Activated CD8-positive, alpha-beta T cell treated with anti-CD3 and anti-CD28 coated beads for 36 hours (primary cell): ENCODE results near the gene UNC13A. TPM values are rescaled to one million over a fixed set of nuclear protein-coding genes. Genes with fewer than 3 reads are reported as not detected.
A peak's percentile ranks its signal among the peaks of the same experiment; 100 is the strongest.

Experiments used
- ATAC-seq: fragments of 200-7000 bp; cut with Tn5 transposase; one replicate; pipeline ENCODE4 v1.10.0; 2021; ENCODE audit warnings: mild to moderate bottlenecking, moderate library complexity
- CTCF ChIA-PET: fragments of 350-600 bp; sonication (Branson Sonifier 250); formaldehyde crosslinking; loops from one replicate; lab custom pipeline; 2021; ENCODE audit warnings: antibody characterized with exemption; lab: Charles Lee
- POLR2A ChIA-PET: fragments of 350-600 bp; sonication (Branson Sonifier 250); formaldehyde crosslinking; loops from one replicate; lab custom pipeline; 2021; ENCODE audit warnings: antibody characterized with exemption; lab: Charles Lee
- DNase-seq: peaks from one replicate; pipeline ENCODE4 v3.0.0-alpha.2; 2020
- H3K27ac Mint-ChIP-seq: one replicate; pipeline ENCODE4 v1.8.0; 2021; ENCODE audit warnings: mild to moderate bottlenecking, mixed read lengths
- H3K27me3 Mint-ChIP-seq: one replicate; pipeline ENCODE4 v1.8.0; 2021; ENCODE audit warnings: mixed read lengths
- H3K36me3 Mint-ChIP-seq: one replicate; pipeline ENCODE4 v1.8.0; 2021; ENCODE audit warnings: low read depth, mixed read lengths
- H3K4me1 Mint-ChIP-seq: one replicate; pipeline ENCODE4 v1.8.0; 2021; ENCODE audit warnings: low read depth, mixed read lengths
- H3K4me3 Mint-ChIP-seq: one replicate; pipeline ENCODE4 v1.8.0; 2021; ENCODE audit warnings: mild to moderate bottlenecking, moderate library complexity, mixed read lengths
- H3K9me3 Mint-ChIP-seq: one replicate; pipeline ENCODE4 v1.8.0; 2021; ENCODE audit warnings: mixed read lengths
- intact Hi-C: fragments of 100-400 bp; cut with micrococcal nuclease; formaldehyde crosslinking; loops from one replicate; pipeline ENCODE4 v1.10.0; 2022
- total RNA-seq, 2 experiments: library from RNA; stranded (reverse); gene quantifications; one replicate each; pipeline ENCODE4 v1.2.3, GENCODE V29; 2021
- TF ChIP-seq, protein P1 (sequence below): fragments of 200-600 bp; IDR thresholded peaks from one replicate; pipeline ENCODE4 v1.8.0; 2022; ENCODE audit warnings: antibody characterized with exemption, mild to moderate bottlenecking

UNC13A gene
- total RNA-seq, 2 experiments from 2014 or later, result not detected

DNA sequence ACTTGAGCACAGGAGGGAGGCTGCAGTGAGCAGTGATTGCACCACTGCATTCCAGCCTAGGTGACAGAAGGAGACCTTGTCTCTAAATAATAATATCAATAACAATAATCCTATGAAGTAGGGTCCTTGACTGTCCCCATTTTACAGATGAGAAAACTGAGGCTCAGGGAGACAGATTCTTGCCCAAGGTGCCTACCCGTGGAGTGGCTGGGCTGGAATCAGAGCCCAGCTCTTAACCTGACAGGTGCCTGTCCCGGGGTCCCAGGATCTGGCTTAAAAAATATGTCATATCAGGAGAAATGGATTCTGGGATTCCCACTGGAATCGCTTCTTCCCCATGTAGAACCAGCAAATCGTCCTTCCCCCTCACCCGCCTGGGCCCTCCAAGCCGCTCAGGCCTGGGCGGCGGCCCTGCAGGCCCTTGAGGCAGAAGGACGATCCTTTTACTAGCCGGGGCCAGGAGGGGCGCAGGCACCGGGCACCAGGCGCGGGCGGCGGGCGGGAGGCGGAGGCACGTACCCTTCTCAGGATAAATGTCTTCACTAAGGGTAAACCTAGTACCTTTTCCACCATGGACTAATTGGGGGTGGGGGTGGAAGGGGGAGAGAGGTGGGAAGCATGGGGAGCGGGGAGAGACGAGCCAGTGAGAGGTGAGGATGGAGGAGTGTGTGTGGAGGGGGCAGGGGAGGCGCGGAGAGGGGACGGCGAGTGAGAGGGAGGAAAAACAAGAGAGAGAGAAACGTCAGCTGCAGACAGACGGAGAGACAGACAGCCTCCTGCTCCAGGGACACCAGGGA, 72.1 kb downstream of the UNC13A start:
- intact Hi-C loops, result no loop called here
- TF ChIP-seq, protein P1, sequence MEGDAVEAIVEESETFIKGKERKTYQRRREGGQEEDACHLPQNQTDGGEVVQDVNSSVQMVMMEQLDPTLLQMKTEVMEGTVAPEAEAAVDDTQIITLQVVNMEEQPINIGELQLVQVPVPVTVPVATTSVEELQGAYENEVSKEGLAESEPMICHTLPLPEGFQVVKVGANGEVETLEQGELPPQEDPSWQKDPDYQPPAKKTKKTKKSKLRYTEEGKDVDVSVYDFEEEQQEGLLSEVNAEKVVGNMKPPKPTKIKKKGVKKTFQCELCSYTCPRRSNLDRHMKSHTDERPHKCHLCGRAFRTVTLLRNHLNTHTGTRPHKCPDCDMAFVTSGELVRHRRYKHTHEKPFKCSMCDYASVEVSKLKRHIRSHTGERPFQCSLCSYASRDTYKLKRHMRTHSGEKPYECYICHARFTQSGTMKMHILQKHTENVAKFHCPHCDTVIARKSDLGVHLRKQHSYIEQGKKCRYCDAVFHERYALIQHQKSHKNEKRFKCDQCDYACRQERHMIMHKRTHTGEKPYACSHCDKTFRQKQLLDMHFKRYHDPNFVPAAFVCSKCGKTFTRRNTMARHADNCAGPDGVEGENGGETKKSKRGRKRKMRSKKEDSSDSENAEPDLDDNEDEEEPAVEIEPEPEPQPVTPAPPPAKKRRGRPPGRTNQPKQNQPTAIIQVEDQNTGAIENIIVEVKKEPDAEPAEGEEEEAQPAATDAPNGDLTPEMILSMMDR, result no peak
- H3K27me3 Mint-ChIP-seq, result peaks cover 30% of the 10 kb centered on the region

DNA sequence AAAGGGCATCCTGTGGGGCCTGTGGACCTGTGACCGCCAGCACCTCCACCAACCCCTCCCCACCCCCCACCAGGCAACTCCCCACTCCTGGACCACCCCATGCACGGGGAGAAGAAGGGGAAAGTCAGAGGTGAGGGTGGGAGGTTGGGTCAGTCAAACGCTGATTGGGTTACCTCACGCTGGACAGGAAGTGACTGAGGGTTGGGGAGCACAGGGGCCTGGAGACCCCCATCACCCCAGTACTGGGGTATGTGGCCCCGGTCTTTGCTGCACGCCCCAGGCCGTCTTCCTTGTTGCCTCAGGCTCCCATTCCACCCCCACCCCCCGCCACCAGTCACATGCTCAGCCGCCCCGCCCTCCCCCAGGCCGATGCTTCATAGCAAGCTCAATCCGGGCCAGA, 73.7 kb downstream of the UNC13A start:
- Mint-ChIP-seq H3K4me3 (no peak overlapping the region), H3K27me3 (peaks cover 28% of the 10 kb centered on the region), H3K4me1 (peaks cover 5% of the 10 kb centered on the region), H3K36me3 (no peaks in the 10 kb centered on the region), H3K9me3 (no peaks in the 10 kb centered on the region), H3K27ac (no peak overlapping the region)
- DNase-seq, result no peak
- no peak for ATAC-seq
- CTCF ChIA-PET, result interaction anchor here (1.9 kb wide), 1 partner anchor 8 kb away, joined by 6 read pairs; no protein-coding TSS in a partner anchor
- TF ChIP-seq, protein P1, result no peak
- POLR2A ChIA-PET, result no interaction called here
- intact Hi-C loops, result no loop called here

More for the DNA sequence above, 72.1 kb downstream of the UNC13A start:
- peak; percentile 39 for ATAC-seq
- no peak overlapping the region for H3K27ac Mint-ChIP-seq
- no peak overlapping the region for H3K4me3 Mint-ChIP-seq
- H3K9me3 Mint-ChIP-seq, result no peaks in the 10 kb centered on the region
- ChIA-PET CTCF (interaction anchor here (0.6 to 1.9 kb wide), 2 partner anchors 10 to 43 kb away, joined by 3 to 6 read pairs; no protein-coding TSS in a partner anchor), POLR2A (interaction anchor here (1.0 kb wide), 2 partner anchors 10 to 105 kb away, joined by 3 to 4 read pairs; partner anchors contain the start of gene PGLS)
- DNase-seq, result no peak
- H3K4me1 Mint-ChIP-seq, result peaks cover 5% of the 10 kb centered on the region
- no peaks in the 10 kb centered on the region for H3K36me3 Mint-ChIP-seq

DNA sequence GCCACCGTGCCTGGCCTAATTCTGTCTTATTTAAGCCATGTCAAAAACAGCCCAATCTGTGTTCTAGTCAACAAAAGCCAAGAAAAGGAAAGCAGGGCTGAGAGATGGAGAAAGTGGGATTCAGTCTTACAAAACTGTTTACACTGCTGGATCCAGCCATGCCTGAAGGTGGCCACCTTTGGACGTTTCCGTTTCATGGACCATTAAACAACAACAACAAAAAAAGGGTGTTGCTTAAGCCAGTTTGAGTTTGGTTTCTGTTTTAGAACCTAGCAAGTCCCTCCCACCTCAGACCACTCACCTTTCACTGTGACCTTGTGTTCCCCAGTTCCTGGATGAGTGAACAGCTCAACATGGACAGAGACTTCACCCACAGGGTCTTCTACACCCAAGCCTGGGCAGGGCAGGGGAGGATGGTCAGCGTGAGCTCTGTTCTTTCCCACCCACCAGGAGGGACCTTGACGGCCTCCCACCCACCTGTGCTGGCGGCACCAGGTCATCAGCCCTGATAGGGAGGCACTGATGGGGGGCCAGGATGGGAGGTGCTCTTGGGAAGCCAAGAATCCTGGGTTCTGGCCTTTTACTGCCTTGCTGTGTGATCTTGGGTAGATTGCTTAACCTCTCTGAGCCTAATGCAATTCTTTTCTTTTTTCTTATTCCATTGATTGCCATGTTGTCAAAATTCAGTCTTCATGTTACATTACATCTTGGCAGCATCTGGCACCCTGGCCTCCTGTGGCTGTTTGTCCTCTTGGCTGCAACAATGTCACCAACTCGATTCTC, 76.5 kb downstream of the UNC13A start:
- no peaks in the 10 kb centered on the region for H3K9me3 Mint-ChIP-seq
- TF ChIP-seq, protein P1, result no peak
- ATAC-seq (no peak), DNase-seq (no peak)
- no peak overlapping the region for H3K4me3 Mint-ChIP-seq
- no peak overlapping the region for H3K27ac Mint-ChIP-seq
- ChIA-PET CTCF (interaction anchor here (1.2 kb wide), 1 partner anchor 11 kb away, joined by 3 read pairs; no protein-coding TSS in a partner anchor), POLR2A (no interaction called here)
- peaks cover 6% of the 10 kb centered on the region for H3K4me1 Mint-ChIP-seq
- no peaks in the 10 kb centered on the region for H3K36me3 Mint-ChIP-seq
- peaks cover 10% of the 10 kb centered on the region for H3K27me3 Mint-ChIP-seq
- intact Hi-C loops, result no loop called here

DNA sequence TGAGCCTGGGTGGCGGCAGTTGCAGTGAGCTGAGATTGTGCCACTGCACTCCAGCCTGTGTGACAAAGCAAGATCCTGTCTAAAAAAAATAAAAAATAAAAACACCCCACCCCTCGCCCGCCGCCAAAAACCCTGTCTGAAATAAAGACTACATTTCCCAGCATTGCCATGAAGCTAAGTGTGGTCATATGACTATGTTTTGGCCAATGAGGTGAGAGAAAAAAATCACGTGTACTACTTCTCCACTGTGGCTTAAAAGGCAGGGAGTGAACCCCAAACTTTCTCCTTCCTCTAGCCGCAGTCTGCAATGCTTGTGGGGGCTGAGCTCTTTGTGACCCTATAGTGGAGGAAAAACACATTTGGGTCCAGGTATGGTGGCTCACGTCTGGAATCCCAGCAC, 77.8 kb downstream of the UNC13A start:
- Mint-ChIP-seq H3K36me3 (no peaks in the 10 kb centered on the region), H3K27me3 (peaks cover 4% of the 10 kb centered on the region), H3K27ac (no peak overlapping the region), H3K4me1 (peaks cover 7% of the 10 kb centered on the region), H3K9me3 (no peaks in the 10 kb centered on the region), H3K4me3 (no peak overlapping the region)
- no peak for DNase-seq
- TF ChIP-seq, protein P1, result no peak
- ChIA-PET POLR2A (interaction anchor here (0.6 to 0.7 kb wide), 3 partner anchors 50 to 199 kb away, joined by 3 read pairs; no protein-coding TSS in a partner anchor), CTCF (interaction anchor here (0.7 to 0.9 kb wide), 2 partner anchors 94 to 310 kb away, joined by 3 to 5 read pairs; no protein-coding TSS in a partner anchor)
- no peak for ATAC-seq
- intact Hi-C loops, result no loop called here
